GM18517 (cell line): ENCODE data around the gene BCAR3.
"Not testable (repeated sequence)": the region's sequence is repeated elsewhere in the genome, so short reads cannot be mapped to it uniquely, and the experiment has no call there.

Source experiments
- ATAC-seq: cut with Tn5 transposase; IDR thresholded peaks from one replicate; pipeline ENCODE4 v1.9.1; 2021; ENCODE audit warnings: mild to moderate bottlenecking, moderate library complexity; ENCODE audit not compliant: unreplicated experiment

The BCAR3 gene

GRCh38 chr1:93671099-93671621 is 10.5 kb downstream of the BCAR3 start:
- no peak for ATAC-seq

GRCh38 chr1:93670141-93670540 is 11.5 kb downstream of the BCAR3 start:
- ATAC-seq: no peak

DNA sequence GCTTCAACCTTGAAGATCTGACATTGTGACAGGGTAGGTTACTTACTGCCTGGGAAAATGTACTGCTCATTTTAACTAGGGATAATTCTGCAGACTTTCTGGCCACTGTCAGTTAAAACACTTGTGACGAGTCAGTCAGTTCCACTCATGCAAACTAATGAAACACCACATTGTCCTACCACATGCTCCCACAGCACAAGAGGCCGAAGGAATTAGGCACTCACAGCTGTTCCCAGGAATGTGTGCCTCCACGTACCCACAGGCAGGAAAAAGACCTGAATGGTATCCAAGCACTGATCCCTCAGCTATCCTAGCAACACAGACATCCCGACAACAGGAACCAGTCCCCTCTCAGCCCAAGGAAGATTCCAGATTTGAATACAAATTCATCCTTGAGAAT is 12.3 kb downstream of the BCAR3 start:
- ATAC-seq: no peak

- ATAC-seq: no peak
Observed at GRCh38 chr1:93668951-93669350, 12.7 kb downstream of the BCAR3 start.

DNA sequence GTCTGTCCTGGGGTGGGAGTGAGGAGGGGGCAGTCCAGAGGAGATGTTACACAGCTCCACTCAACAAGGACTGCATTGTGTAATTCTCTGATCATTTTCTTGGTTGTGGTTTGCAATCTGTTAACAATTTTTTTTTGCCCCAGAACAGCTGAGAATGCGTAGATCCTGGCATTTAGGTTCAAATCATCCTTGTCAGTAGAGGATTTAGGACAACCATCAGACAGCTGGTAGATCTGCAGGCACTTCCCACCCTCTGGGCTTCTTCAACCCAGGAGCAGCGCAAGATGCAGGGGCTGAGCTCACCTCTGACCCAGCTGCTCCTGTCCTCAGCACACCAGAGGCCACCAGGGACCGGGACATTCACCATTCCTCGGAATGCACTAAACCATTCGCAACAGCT is 13.5 kb downstream of the BCAR3 start:
- ATAC-seq: no peak

- no peak for ATAC-seq
Observed at GRCh38 chr1:93667642-93668041, 14.0 kb downstream of the BCAR3 start.

GRCh38 chr1:93666613-93667384 is 14.8 kb downstream of the BCAR3 start:
- no peak for ATAC-seq

GRCh38 chr1:93665015-93665414 is 16.6 kb downstream of the BCAR3 start:
- ATAC-seq: no peak

DNA sequence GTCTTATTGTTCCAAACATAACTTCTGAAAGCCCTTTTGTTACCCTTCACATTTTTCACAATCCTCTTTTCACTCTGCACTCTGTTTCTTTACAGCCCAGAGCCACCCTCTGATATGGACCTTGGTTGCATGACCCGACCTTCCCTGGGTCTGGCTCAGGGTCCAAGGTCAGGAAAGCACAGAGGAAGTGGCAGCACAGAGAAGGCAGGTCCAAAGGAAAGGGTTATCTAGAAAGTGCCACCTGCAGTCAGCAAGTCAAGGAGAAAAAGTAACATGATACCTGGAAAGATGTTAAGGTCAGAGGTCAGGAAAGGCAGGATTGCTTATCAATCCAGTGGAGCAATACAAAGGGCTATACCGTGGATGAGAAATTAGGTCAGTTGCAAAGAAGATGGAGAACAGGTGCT is 18.4 kb downstream of the BCAR3 start:
- ATAC-seq: no peak

- no peak for ATAC-seq
Observed at GRCh38 chr1:93662481-93663207, 19.0 kb downstream of the BCAR3 start.

DNA sequence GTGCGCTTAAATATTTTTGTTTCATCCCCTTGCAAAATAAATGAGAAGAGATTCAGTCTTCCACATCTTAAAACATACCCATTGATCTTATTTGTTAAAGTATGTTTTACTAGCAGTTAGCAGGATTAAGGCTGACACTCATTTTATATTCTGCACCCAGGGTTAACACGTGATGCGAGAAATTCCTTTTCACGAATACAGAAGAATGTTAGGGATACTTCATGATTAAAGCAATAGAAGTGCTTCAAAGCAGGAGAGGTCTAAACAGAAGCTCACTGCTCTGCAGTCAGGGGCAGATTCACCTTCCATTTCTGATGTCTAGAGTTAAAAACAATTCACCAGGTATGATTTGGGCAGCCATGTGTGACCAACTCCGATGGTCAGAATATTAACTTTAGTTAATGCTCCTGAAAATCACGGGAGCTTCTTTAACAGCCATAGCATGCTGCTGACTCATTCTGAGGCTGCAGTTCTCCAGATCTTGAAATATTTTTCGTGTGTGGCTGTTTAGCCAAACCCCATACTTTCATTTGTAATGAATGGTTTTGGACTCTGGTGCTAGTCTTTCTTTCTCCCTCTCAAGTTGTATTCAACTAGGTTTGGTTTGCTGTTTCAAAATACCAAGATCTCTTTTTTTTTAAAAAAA is 19.7 kb downstream of the BCAR3 start:
- ATAC-seq: no peak

GRCh38 chr1:93661341-93661740 is 20.3 kb downstream of the BCAR3 start:
- ATAC-seq: not testable (repeated sequence)

DNA sequence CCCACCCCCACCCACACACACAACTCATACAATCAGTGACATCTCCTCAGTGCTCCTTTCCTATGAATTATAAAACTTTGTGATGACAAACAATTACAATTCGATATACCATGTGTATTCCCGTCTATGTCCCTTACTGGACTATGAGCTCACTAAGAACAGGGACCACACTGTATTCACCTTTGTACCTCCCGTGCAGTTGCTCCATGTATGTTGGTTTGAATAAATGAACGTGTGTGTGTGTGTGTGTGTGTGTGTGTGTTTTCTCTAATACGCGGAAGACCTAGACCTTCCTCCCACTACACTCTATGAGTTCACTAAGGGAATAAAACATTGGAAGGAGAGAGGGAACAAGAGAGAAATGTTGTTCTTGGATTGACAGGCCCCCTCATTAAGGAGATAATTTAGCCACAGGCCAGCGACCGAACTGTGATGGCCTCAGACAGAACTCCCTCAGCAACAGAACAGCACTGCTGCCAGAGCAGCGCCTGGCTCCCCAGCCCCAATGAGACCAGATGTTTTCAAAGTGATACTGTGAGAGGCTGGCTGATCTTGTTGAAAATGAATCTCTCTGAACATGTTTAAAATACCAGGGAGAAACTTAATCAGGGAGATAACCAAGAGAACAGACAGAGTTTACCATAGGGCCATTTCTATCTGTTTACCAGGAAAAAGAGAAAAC is 21.7 kb downstream of the BCAR3 start:
- ATAC-seq: no peak

GRCh38 chr1:93658188-93658587 is 23.4 kb downstream of the BCAR3 start:
- no peak for ATAC-seq

DNA sequence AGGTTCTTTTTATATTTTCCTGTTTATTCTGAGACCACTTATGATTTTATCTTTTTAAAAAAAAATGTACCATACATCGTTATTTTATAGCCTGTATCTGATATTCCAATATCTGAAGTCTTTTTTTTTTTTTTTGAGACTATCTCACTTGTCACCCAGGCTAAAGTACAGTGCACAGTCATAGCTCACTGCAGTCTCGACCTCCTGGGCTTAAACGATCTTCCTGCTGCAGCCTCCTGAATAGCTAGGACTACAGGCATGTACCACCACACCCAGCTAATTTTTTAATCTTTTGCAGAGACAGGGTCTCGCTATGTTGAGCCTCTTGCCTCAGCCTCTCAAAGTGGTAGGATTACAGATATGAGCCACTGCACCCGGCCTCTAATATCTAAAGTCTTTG is 25.1 kb downstream of the BCAR3 start:
- ATAC-seq: no peak

- no peak for ATAC-seq
Observed at GRCh38 chr1:93653656-93654055, 28.0 kb downstream of the BCAR3 start.

DNA sequence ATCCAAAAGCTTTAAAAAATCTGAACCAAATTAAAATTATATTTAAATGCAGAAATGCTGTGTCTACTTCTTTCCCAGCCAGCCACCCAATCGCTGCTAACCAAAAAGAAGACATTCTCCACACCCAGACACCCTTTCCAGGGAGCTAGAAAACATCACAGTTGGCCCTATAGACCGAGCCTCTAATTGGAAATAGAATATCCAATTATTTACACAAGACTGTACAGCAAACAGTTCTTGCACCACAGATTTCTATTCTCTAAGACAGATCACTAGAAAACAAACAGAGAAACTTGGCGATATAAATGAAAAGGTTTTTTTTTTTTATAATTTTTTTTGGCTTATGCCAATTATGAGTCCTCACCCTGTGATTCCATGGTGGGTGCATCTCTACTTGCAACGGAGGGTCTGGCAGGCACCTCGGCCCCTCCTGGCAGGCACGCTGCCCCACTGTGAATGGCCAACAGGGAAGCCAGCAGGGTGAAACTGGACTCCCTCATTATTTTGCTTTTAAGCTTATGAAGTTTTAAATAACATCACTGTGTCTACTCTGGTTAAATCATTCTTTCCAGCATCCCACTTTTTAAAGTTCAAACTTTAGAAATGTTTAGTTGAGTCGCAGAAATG is 29.2 kb downstream of the BCAR3 start:
- ATAC-seq: no peak

DNA sequence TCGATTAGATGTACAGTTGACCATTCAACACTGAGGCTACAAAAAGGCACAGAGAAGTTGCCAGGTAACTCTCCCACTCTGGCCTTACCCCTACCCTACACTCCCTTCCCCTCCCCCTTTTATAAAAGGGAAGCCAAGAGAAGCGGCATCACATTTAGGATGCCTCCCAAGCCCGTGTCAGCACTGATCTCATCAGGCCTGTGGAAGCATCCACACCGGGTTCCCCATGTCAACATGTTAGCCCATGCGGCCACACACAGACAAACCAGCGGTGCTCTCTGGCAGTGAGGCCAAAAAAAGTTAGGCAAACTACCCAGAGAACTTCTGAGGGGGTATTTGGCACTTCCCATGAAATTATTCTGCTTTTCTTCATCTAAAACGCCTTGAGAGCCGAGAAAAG is 29.9 kb downstream of the BCAR3 start:
- ATAC-seq: no peak

- not testable (repeated sequence) for ATAC-seq
Observed at GRCh38 chr1:93650159-93650558, 31.5 kb downstream of the BCAR3 start.

DNA sequence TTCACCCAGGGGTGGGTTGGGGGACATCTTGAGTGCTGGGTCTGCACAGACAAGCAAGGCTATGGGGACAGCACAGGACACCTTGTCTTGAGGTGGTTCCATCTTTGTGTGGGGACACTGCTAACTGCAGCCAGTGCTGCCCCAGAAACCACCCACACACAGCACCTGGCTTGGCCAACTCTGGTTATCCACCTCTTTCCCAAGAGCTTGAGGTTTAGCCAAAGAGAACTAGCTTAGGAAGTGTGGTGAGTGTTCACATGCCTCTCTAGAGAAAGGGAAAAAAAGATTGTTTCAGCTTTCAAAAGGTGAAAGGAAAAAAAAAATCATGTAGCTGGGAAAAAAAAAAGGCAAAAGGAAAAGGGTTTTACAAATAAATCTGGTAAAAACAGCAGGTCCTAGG is 32.4 kb downstream of the BCAR3 start:
- ATAC-seq: no peak

GRCh38 chr1:93648656-93649055 is 33.0 kb downstream of the BCAR3 start:
- ATAC-seq: no peak
